NOMO-1 treated with dmso at 0.1 percent for 144 hours (cell line): ENCODE results near the gene ERC1.
"Not testable (repeated sequence)": the region's sequence is repeated elsewhere in the genome, so short reads cannot be mapped to it uniquely, and the experiment has no call there.

ENCODE experiments used
- DNase-seq: peaks from one replicate; lab custom pipeline; 2025; ENCODE audit not compliant: unreplicated experiment; lab: John Stamatoyannopoulos, UW

Gene ERC1

DNA sequence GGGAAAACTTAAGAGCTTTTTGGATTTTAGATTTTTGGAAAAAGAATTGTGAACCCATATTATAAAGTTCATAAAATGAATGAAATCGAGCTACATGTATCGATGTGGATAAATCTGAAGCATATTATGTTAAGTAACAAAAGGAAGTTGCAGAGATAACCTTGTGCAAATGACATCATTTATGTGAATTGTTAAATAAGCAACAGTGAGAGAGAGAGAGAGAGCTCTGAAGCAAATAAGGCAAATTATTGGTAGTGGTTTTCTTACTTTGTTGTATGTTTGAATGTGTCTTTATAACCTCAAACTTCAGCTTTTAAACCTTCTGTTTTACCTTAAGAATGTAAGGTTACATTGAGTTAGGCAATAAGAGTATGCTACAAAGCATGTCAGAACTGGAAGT lies 78.8 kb downstream of the ERC1 start:
- DNase-seq = no peak

DNA sequence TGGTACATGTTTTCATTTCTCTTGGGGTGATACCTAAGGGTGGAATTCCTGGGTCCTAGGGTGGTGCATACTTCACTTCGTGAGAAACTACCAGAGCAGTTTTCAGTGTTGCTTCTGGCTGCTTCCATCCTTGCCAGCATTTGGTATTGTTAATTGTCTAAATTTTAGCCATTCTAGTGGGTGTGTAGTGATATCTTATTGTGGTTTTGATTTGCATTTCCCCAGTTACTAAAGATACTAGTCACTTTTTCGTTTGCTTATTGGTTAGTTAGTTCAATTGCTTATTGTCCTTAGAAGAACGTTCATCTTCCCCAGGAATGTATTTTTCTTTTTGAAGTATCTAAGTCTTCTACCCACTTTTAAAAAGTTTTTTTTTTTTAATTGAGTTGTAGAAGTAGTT lies 80.2 kb downstream of the ERC1 start:
- no peak for DNase-seq

DNA sequence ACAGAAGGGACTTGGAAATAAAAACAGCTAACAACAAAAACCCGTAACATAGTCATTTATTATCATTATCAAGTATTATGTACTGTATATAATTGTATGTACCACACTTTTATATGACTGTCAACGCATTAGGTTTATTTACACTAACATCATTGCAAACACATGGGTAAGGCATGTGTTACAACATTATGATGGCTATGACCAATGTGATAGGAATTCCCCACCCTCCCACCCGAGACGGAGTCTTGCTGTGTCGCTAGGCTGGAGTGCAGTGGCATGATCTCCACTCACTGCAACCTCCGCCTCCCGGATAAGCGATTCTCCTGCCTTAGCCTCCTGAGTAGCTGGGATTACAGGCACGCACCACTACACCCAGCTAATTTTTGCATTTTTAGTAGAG lies 82.6 kb downstream of the ERC1 start:
- DNase-seq = no peak

DNA sequence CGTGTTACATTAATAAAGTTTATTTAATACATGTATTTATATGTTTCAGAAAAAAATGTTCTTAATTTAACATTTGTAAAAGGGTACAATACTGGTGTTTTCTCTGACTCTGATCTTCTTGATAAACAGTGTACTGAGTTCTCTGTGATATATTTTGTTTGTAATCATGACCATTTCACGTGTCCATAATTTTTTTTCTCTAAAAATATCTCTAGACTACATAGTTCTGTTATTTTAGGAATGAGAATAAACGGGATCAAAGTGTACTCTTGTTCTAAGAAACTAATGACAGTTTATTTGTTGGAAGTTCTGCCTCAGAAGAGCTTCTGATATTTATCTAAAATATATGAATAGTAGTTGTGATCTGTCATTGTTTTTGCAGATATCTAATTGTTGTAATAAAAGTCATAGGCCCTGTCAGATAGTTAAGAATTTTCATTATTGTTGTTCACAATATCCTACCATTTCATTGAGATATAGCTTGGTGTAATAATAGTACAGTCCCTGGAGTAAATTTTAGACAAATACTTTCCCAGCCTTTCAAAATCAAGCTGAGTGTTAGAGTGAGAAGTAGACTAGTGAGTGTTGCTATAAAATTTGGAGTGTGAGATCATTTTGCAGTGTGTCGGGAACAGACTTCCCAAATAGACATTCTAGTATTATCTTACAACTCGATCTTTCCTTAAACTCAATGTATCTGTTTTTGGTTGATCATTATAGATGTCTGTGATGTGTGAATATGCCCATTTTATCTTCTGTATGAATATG lies 86.2 kb downstream of the ERC1 start:
- DNase-seq = no peak

DNA sequence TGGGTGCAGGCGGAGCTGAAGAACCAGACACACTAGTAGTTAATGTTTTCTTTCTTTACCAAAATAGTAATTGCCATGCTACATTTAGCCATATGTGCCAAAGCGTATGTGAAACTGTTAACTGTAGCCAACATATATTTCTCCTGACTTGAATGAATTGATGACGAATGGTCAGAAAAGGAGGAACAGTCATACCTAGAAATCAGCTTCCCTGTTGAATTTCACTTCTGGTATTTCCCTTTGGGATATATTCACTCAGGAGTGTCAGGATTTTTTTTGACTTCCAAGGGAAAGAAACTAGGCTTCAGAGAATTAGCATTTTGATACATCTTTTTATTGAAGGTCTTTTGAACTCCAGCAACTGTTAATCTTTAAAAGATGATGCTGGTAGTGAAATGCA lies 87.0 kb downstream of the ERC1 start:
- no peak for DNase-seq

DNA sequence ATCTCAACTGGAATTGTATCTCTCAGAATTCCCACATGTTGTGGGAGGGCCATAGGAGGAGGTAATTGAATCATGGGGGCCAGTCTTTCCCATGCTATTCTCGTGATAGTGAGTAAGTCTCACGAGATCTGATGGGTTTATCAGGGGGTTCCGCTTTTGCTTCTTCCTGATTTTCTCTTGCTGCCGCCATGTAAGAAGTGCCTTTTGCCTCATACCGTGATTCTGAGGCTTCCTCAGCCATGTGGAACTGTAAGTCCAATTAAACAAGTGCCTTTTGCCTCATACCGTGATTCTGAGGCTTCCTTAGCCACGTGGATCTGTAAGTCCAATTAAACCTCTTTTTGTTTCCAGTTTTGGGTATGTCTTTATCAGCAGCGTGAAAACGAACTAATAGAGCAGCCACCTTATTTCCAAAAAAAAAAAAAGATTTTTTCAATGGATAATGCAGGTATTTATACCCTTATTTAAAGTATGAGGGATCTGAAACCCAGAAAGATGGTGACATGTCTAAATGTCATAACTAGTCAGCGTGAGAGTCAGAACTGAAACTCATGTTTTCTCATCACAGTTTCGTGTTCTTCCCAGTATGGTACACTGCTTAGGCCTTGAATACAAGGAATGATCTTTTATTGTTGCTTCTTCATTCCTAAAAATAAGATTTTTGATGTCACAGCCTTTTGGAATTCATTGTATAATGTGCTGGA lies 89.6 kb downstream of the ERC1 start:
- no peak for DNase-seq

DNA sequence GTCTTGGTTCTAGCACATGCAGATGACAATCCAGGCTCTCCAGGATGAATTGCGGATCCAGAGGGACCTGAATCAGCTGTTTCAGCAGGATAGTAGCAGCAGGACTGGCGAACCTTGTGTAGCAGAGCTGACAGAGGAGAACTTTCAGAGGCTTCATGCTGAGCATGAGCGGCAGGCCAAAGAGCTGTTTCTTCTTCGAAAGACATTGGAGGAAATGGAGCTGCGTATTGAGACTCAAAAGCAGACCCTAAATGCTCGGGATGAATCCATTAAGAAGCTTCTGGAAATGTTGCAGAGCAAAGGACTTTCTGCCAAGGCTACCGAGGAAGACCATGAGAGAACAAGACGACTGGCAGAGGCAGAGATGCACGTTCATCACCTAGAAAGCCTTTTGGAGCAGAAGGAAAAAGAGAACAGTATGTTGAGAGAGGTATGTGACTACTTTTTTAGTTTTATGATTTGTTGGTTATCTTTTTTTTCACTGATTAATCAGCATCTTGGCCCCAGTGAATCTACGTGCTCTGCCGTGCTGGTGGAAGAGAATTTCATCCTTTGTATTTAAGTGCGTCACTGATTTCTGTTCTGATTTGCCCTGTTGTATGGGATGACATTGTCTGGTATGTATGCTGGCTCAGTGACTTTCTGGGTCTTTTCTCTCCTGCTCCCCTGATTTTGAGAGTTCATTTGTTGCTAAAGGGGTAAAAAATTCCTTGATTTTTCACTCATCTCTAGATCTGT lies 92.3 kb downstream of the ERC1 start:
- DNase-seq = no peak

DNA sequence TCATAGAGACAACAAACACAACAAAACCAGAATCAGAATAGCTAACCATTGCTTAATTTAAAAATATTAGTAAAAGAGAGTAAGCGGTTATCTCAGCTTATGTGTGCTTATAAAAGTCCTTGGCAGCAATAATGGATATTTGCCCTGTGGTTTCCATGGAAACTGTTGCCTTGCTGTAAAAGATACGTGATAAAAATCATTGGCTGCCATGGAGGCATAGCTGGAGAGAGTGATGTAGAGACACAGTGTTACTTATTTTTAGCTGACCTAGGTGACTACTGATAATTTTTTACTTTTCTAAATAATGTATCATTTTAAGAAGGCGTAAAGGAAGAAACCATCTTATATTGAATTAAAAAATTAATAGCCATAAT lies 92.9 kb downstream of the ERC1 start:
- no peak for DNase-seq

DNA sequence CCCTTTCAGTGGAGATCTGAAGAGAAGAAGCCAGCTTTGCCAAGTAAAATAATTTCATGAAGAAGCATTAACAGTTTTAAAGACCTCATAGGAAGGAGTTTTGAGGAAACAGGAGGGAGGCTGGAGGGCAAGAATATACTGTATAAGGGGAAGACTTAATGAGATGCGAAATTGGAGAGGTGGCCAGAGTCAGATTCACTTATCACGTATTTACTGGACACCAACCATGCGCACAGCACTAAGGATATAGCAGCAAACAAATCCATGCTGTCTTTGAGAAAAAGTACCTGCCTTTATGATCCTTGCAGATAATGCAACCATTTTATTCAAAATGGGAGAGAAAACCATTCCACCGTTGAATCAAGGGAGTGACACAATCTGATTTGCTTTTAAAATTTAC lies 100.3 kb downstream of the ERC1 start:
- no peak for DNase-seq

DNA sequence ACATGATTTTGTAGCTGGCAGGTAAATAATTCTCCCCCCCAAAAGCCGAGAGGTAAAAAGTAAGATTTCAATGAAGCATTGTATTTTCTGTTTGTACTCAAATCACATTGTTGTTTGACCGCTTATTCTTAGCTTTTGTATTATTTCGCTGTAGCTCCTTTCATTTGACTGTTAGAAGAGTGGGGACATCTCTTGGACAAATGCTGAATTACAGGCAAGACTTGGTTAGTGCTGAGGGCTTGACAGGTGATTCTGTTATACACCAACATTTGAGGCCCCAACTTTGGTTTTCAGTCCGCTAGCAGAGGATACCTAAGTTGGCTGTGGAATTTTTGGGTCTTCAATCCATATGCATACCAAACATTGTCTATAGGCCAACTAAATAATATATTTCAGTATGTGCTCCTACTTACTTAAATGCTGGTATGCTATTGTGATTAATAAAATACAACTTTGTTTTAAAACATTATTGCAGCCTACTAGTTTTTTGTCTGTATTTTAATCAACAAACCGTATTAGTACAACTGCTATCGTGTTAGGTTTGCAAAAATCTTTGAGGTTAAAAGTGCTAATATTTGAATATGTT lies 102.2 kb downstream of the ERC1 start:
- no peak for DNase-seq

DNA sequence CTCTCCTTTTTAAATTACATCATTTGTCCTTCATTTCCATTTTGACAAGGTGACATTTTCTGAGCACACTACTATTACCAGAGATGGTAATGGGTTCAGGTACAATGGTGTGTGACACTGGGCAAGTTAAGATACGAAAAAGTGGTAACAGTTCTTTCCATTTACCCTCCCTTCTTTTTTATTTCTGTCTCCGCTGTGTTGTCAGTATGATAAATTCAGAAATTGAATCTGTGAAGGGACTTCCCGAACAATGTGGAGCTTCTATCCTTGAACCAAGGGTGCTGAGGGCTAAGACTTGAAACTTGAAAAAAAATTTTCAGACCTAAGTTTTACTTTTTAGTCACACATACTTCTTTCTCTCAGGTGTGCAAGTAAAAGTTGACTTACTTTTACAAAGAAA lies 103.7 kb downstream of the ERC1 start:
- no peak for DNase-seq

DNA sequence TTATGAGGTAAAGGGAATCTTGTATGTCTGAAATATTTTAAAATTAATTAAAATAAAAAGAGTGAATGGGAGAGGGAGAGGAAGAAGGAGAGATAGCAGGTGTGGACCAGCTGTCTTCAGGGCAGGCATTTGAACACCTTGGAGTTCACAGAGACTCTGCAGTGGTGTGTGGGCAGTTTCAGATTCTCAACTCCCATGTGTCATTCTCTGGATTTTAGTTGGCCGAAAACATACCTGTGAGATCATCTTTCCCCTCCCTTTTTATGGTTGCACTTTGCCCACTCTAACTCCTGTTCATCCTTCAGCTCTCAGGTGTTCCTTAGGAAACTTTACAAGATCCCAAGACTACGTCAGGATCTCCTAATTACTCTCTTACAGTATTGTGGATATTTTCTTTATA lies 108.1 kb downstream of the ERC1 start:
- no peak for DNase-seq

DNA sequence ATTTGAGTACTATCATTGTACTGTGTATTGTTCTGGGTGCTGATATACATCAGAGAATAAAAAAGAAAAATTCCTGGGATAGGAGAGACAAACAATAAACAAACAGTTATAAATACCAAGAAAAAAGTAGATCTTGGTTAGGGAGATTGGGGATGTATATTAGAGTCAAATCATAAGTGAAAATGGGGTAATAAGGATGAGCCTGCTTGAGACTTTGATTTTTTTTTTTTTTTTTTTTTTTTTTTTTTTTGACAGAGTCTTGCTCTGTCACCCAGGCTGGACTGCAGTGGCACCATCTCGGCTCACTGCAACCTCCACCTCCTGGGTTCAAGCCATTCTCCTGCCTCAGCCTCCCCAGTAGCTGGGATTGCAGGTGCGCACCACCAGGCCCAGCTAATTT lies 108.6 kb downstream of the ERC1 start:
- not testable (repeated sequence) for DNase-seq

DNA sequence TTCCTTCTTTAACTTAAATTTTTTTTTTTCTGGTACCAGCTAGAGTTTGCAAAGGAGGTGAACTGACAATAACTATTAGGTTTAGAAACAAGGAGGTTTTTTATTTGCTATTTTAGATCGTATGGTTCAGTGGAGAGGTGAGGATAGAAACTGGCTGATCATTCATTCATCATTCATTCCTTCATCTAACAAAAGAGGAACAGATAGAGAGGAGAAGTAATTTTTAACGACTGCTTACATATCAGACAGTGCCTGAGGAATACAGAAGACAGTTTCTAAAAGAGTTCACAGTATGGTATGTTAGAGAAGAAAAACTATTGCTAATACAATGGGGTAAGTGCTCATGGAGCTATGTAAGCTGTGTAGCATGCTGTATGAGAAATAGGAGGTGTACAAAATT lies 111.1 kb downstream of the ERC1 start:
- no peak for DNase-seq

DNA sequence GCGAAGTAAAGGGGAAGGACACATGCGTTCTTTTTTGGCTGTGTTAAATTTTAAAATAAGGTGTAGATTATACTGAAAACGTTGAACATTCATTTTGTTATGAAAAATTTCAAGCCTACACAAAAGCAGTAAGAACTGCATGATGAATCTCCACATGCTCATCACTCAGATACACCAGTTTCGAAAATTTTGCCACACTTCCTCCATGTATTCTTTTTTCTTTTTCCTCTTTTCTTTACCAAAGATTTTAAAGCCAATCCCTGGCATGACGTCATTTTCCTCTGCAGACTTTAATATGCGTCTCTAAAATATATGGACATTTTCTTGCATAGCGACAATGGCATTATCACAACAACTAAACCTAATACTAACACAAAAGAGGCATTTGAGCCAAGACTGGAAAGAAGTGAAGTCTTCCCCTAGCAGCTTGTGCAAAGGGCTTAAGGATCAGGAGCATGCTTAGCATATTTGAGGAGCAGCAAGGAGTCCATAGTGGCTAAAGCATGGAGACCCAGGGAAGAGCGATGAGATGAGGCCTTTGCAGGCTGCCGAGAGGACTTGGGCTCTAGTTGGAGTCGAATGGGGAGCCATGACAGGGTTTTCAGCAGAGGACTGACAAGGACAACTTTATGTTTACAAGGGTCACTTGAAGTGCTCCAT lies 111.9 kb downstream of the ERC1 start:
- DNase-seq = no peak

DNA sequence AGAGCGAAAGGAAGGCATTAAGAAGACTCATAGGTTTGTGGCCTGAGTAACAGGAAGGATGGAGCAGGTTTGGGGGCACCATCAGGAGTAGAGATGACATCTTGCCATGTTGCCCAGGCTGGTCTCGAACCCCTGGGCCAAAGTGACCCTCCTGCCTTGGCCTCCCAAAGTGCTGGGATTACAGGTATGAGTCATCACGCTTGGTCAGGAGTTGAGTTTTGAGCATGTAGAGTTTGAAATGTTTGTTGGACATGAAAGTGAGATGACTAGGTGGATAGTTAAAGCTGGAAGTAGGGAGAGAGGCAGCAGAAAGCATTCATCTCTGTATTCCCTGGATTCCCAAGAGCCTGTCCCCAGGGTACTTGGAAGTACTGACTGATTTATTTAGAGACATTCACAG lies 112.6 kb downstream of the ERC1 start:
- no peak for DNase-seq

DNA sequence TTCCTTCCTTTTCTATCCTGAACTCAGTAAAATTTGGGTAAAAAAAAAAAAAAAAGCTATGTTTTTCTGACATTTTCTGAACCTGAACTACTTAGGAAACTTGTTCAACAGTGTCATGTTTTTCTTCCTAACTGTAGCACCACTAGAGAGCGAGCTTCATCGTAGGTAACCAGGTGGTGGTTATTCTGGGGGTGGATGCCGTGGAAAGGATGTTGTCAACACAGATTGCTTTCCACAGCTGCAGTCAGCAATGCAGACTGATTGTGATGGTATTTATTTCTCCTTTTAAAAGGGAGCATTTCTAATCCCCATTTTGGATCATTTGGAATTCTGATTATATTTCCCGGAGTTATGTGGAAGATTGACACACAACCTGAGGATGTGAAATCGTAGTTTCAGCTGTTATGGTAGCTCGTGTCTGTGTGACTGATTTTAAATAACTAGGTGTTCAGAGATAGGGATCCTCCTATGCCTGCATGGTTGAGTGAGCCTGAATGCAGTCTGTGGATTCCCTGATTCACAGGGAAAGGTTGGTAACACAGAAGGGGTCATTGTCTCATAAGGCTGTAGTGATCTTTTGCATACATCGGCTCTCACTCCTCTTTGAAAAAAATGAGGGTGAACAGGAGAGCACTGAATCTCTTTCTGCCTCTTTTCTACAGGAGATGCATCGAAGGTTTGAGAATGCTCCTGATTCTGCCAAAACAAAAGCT lies 113.2 kb downstream of the ERC1 start:
- DNase-seq = no peak

DNA sequence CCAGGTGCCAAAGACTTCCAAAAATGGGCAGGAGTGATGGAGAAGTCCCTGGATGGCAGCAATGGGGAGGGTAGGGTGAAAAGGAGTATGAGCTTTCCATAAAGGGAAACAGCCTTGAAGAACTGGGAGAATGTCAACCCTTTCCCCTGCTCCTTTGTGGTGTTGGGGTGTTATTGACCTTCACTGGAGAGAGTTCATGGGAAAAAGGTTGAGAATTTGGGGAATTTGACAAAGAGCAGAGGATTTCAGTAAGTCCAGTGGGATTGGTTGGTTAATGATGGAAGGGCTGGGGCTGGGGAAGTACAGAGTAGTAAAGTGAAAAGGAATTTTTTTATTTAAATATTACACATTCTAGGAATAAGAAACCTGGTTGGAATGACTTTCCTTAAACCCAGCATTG lies 116.6 kb downstream of the ERC1 start:
- DNase-seq = no peak

DNA sequence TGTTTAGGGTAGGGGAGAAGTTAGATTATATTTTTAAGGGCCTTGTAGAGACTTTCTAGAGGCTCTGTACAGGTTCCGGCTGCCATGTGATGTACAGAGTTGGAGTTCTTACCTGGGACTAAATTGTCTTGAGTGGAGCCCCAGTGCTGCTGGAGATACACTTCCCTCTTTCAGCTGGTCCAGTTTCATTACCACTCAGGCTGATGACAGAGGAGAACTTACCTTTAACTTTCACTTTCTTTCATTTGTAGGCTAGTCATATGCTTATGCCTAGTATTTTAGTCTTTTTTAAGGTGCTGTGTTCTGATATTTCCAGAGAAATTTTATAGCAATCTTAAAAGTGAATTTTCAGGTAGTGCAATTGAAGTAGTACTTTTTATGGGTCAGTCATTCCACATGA lies 117.3 kb downstream of the ERC1 start:
- peak; percentile 22 for DNase-seq

DNA sequence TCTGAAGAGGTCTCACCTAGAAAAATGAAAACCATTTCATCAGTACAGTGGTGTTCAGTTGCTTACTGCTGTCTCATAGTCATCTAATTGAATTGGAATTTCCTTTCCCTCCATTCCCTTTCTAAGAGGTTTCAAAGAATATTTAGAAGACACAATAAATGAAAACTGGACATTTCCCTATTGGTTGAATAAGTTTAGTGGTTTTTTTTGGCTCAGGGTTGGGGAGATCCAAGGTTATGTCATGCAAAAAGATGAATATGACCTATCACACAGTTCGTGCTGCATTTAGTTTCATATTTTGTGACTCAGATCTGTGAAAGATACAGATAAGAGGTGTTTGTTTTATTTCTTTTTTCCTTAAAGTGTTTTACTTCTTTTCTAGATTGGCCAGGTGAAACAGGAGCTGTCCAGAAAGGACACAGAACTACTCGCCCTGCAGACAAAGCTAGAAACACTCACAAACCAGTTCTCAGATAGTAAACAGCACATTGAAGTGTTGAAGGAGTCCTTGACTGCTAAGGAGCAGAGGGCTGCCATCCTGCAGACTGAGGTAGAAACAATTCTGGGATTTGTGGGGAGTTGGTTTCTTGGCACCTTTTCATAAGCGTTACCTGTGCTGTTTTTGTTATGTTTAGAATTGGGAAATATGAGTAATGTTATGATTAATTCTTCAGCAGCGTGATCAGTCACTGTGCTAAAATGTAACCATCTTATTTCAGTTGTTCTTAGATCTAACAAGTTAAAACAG lies 124.6 kb downstream of the ERC1 start:
- no peak for DNase-seq
